Endodermal cell (in vitro differentiated cells): Measurements from ENCODE around the gene SELENOH. TPM values are rescaled to one million over a fixed set of nuclear protein-coding genes. Genes with fewer than 3 reads are reported as not detected.

Source experiments
- DNase-seq: peaks from one replicate; pipeline ENCODE4 v3.0.0-alpha.2; 2017
- H3K27ac ChIP-seq: 2 replicates; pipeline ENCODE4 v1.5.1; 2013; ENCODE audit warnings: mild to moderate bottlenecking, low read depth, low read length, moderate library complexity
- H3K27me3 ChIP-seq: 2 replicates; pipeline ENCODE4 v1.6.1; 2013; ENCODE audit warnings: mild to moderate bottlenecking, low read length, moderate library complexity; ENCODE audit not compliant: insufficient read depth, control insufficient read depth, poor library complexity, severe bottlenecking
- H3K36me3 ChIP-seq: 2 replicates; pipeline ENCODE4 v1.7.0; 2013; ENCODE audit warnings: mild to moderate bottlenecking, low read length, moderate library complexity; ENCODE audit not compliant: control insufficient read depth, insufficient read depth
- H3K4me1 ChIP-seq: one replicate; pipeline ENCODE4 v1.7.0; 2013; ENCODE audit warnings: low read length; ENCODE audit not compliant: control insufficient read depth, insufficient read depth
- H3K4me3 ChIP-seq: 2 replicates; pipeline ENCODE4 v1.5.1; 2013; ENCODE audit warnings: mild to moderate bottlenecking, low read length, moderate library complexity
- H3K9ac ChIP-seq: 2 replicates; pipeline ENCODE4 v1.6.1; 2013; ENCODE audit warnings: mild to moderate bottlenecking, low read length, moderate library complexity; ENCODE audit not compliant: poor library complexity, severe bottlenecking; ENCODE audit errors: extremely low read depth
- H3K9me3 ChIP-seq: 2 replicates; pipeline ENCODE4 v1.6.1; 2013; ENCODE audit warnings: mild to moderate bottlenecking, low read length, moderate library complexity; ENCODE audit not compliant: control insufficient read depth
- H3K27ac Mint-ChIP-seq: 2 replicates; pipeline ENCODE4 v1.8.0; 2020; ENCODE audit warnings: mixed read lengths
- H3K27me3 Mint-ChIP-seq: 2 replicates; pipeline ENCODE4 v1.8.0; 2021; ENCODE audit warnings: mild to moderate bottlenecking, mixed read lengths; ENCODE audit not compliant: insufficient read depth
- H3K36me3 Mint-ChIP-seq: 2 replicates; pipeline ENCODE4 v1.8.0; 2020; ENCODE audit warnings: low read depth, mixed read lengths
- H3K4me1 Mint-ChIP-seq: 2 replicates; pipeline ENCODE4 v1.8.0; 2020; ENCODE audit warnings: mixed read lengths
- H3K4me3 Mint-ChIP-seq: 2 replicates; pipeline ENCODE4 v1.8.0; 2020; ENCODE audit warnings: mild to moderate bottlenecking, moderate library complexity, mixed read lengths
- H3K9me3 Mint-ChIP-seq: 2 replicates; pipeline ENCODE4 v1.8.0; 2020; ENCODE audit warnings: mild to moderate bottlenecking, mixed read lengths
- CTCF ChIP-seq: fragments of 200-600 bp; sonication (generic); conservative IDR thresholded peaks from 2 replicates; pipeline ENCODE4 v1.5.0; 2021; ENCODE audit warnings: antibody characterized with exemption, mild to moderate bottlenecking
- WGBS, 2 experiments: methylation state at CpG; one replicate each; pipeline versions ENCODE4 v1.1.5 to v1.1.7; 2013; ENCODE audit warnings: missing lambda C conversion rate in 2 of 2, mixed read lengths in 1 of 2; ENCODE audit not compliant: insufficient coverage in 1 of 2, insufficient read length in 1 of 2; 5-methylcytosine and 5-hydroxymethylcytosine counted together
- total RNA-seq, 2 donors: library from RNA; stranded (reverse); fragmentation: NEBNext Ultra II Directional in 1 of 2; extraction: Animal tissue kit (Norgen Biotek cat#: 25700) in 1 of 2; gene quantifications; 2 replicates in 1 of 2; 3 replicates in 1 of 2; pipeline ENCODE4 v1.2.1, GENCODE V29; 2021

SELENOH gene
- total RNA-seq, 2 donors from 2014 or later = 213 to 226 TPM

- no peaks in the 10 kb centered on the region for H3K9me3 ChIP-seq
- no peaks in the 10 kb centered on the region for H3K4me1 ChIP-seq
- peaks cover 20% of the 10 kb centered on the region for H3K4me1 Mint-ChIP-seq
- no peak for TF ChIP-seq CTCF
- 96 to 98% methylated on average over 29 to 30 of the region's 30 CpGs for WGBS, 2 experiments
- H3K27ac Mint-ChIP-seq = no peak overlapping the region
- H3K27me3 ChIP-seq = no peaks in the 10 kb centered on the region
- H3K9me3 Mint-ChIP-seq = no peaks in the 10 kb centered on the region
- H3K9ac ChIP-seq = no peak overlapping the region
- H3K36me3 Mint-ChIP-seq = peaks cover 2% of the 10 kb centered on the region
- no peak for DNase-seq
- no peaks in the 10 kb centered on the region for H3K27me3 Mint-ChIP-seq
- H3K36me3 ChIP-seq = no peaks in the 10 kb centered on the region
- no peak overlapping the region for H3K27ac ChIP-seq
- H3K4me3 ChIP-seq = no peak overlapping the region
- H3K4me3 Mint-ChIP-seq = no peak overlapping the region
Measured at GRCh38 chr11:57752954-57753353, 11.7 kb downstream of the SELENOH start.

DNA sequence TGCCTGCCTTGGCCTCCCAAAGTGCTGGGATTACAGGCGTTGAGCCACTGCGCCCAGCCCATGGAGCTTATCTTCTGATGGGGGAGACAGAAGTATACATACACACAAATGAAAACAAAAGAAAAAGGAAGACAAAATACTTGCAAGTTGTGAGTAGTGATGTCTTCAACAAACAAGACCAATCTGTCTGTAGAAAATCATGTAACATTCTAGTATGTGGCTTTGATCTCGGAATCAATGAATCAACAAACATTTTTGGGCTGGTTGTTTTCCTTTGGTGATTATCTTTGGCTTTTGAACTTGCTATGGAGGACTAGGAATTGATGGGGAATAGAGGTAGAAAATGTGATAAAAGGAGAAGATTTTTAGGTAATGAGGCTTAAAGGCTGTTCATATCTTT, 16.9 kb downstream of the SELENOH start:
- 95 to 100% methylated on average over 1 to 2 of the region's 3 CpGs for WGBS, 2 experiments
- TF ChIP-seq CTCF = no peak

GRCh38 chr11:57761301-57762234, 20.3 kb downstream of the SELENOH start, which contains the start of gene CTNND1:
Gene CTNND1, plus strand, starts transcription at chr11:57761802. Its CDS starts 29,677 bp downstream, at chr11:57791479.
- Mint-ChIP-seq H3K9me3 (no peaks in the 10 kb centered on the region), H3K4me3 (peak within 1 kb of the TSS; percentile 85), H3K27ac (peak within 1 kb of the TSS; percentile 99), H3K36me3 (peaks cover 3% of the 10 kb centered on the region), H3K27me3 (no peaks in the 10 kb centered on the region), H3K4me1 (peaks cover 29% of the 10 kb centered on the region)
- H3K9ac ChIP-seq = peak within 1 kb of the TSS; percentile 96
- WGBS, 2 experiments = 0 to 14% methylated on average over 5 to 12 of the region's 13 CpGs
- H3K9me3 ChIP-seq = no peaks in the 10 kb centered on the region
- TF ChIP-seq CTCF = peak; percentile 12
- peak within 1 kb of the TSS; percentile 90 for H3K4me3 ChIP-seq
- H3K27ac ChIP-seq = peak within 1 kb of the TSS; percentile 80
- peak; percentile 91 for DNase-seq
- no peaks in the 10 kb centered on the region for H3K36me3 ChIP-seq
- no peaks in the 10 kb centered on the region for H3K4me1 ChIP-seq
- no peaks in the 10 kb centered on the region for H3K27me3 ChIP-seq

More for the DNA sequence above, 16.9 kb downstream of the SELENOH start:
- no peak overlapping the region for H3K9ac ChIP-seq
- H3K4me3 ChIP-seq = no peak overlapping the region
- DNase-seq = no peak
- no peaks in the 10 kb centered on the region for H3K4me1 ChIP-seq
- no peaks in the 10 kb centered on the region for H3K9me3 Mint-ChIP-seq
- H3K27me3 Mint-ChIP-seq = no peaks in the 10 kb centered on the region
- no peak overlapping the region for H3K4me3 Mint-ChIP-seq
- no peak overlapping the region for H3K27ac Mint-ChIP-seq
- no peak overlapping the region for H3K27ac ChIP-seq
- H3K9me3 ChIP-seq = no peaks in the 10 kb centered on the region
- peaks cover 9% of the 10 kb centered on the region for H3K4me1 Mint-ChIP-seq
- H3K36me3 ChIP-seq = no peaks in the 10 kb centered on the region
- no peaks in the 10 kb centered on the region for H3K36me3 Mint-ChIP-seq
- H3K27me3 ChIP-seq = no peaks in the 10 kb centered on the region
